HepG2 (cell line): ENCODE data around the gene INPP4B. TPM values are rescaled to one million over a fixed set of nuclear protein-coding genes. Genes with fewer than 3 reads are reported as not detected.

Experiments
- ATAC-seq: fragments of 200-7000 bp; cut with Tn5 transposase; 3 replicates; pipeline ENCODE4 v1.9.1; 2020; ENCODE audit warnings: mild to moderate bottlenecking, moderate library complexity
- BruUV-seq: library from RNA; stranded (reverse); fragments of 400-500 nt; replicated peaks from 2 replicates; lab custom pipeline; 2021; lab: Mats Ljungman, UMichigan
- CTCF ChIA-PET: fragments of 300-600 bp; formaldehyde crosslinking; extraction: SDS; loops from one replicate; lab custom pipeline; 2021; ENCODE audit warnings: low total read pairs, inconsistent platforms, low intra/inter-chr PET ratio; lab: Yijun Ruan, JAX
- POLR2A ChIA-PET: fragments of 350-600 bp; sonication (Branson Sonifier 250); formaldehyde crosslinking; loops from one replicate; lab custom pipeline; 2020; ENCODE audit warnings: antibody characterized with exemption, inconsistent platforms; lab: Yijun Ruan, JAX
- DNase-seq: peaks from one replicate; pipeline ENCODE4 v3.0.0-alpha.2; 2015; ENCODE audit warnings: low spot score
- FAIRE-seq: peaks from 3 replicates; lab custom pipeline; 2011; peaks lifted over from hg19 to GRCh38; lab: Jason Lieb, UNC
- H2AFZ ChIP-seq: one replicate; pipeline ENCODE4 v1.6.1; 2011; ENCODE audit warnings: low read length, inconsistent platforms
- H3K27ac ChIP-seq: fragments of 300-600 bp; 3 replicates; pipeline ENCODE4 v1.8.0; 2011; ENCODE audit warnings: mixed run types, mild to moderate bottlenecking, mixed read lengths, low read length, inconsistent platforms; ENCODE audit not compliant: insufficient read depth; ENCODE audit errors: extremely low read length
- H3K27me3 ChIP-seq, 2 experiments: fragments of 200-600 bp in 1 of 2; 2 replicates in 1 of 2; 3 replicates in 1 of 2; pipeline versions ENCODE4 v1.6.0 to v1.8.0; 2011; ENCODE audit warnings: low read length in 2 of 2, mild to moderate bottlenecking in 2 of 2, moderate library complexity in 2 of 2, inconsistent platforms in 1 of 2; ENCODE audit not compliant: insufficient read depth in 2 of 2, control insufficient read depth in 1 of 2
- H3K36me3 ChIP-seq, 2 experiments: fragments of 200-600 bp in 1 of 2; replicated peaks in 1 of 2; 2 replicates in 1 of 2; 3 replicates in 1 of 2; pipeline versions ENCODE4 v1.5.1 to v1.8.0; 2011; ENCODE audit warnings: low read length in 2 of 2, inconsistent platforms in 1 of 2; ENCODE audit not compliant: insufficient read depth in 2 of 2, control insufficient read depth in 1 of 2
- H3K4me1 ChIP-seq: 2 replicates; pipeline ENCODE4 v1.5.1; 2012; ENCODE audit warnings: low read length, inconsistent platforms; ENCODE audit not compliant: insufficient read depth
- H3K4me2 ChIP-seq: 2 replicates; pipeline ENCODE4 v1.6.0; 2011; ENCODE audit warnings: low read depth, low read length, inconsistent platforms
- H3K4me3 ChIP-seq, 3 experiments: fragments of 200-600 bp in 1 of 3; sonication (generic), shearing (Covaris generic) in 1 of 3; replicated peaks in 1 of 3; 2 replicates each; pipeline ENCODE4 v1.5.1; 2011 to 2016; ENCODE audit warnings: low read length in 3 of 3, inconsistent platforms in 2 of 3, low read depth in 2 of 3, mild to moderate bottlenecking in 2 of 3, control low read depth in 1 of 3, mixed read lengths in 1 of 3; ENCODE audit not compliant: insufficient read depth in 1 of 3
- H3K79me2 ChIP-seq: one replicate; pipeline ENCODE4 v1.6.1; 2011; ENCODE audit warnings: low read length, inconsistent platforms; ENCODE audit not compliant: insufficient read depth
- H3K9ac ChIP-seq: 2 replicates; pipeline ENCODE4 v1.6.0; 2011; ENCODE audit warnings: mild to moderate bottlenecking, low read depth, low read length, inconsistent platforms; ENCODE audit not compliant: insufficient read depth
- H3K9me3 ChIP-seq: 2 replicates; pipeline ENCODE4 v1.5.1; 2012; ENCODE audit warnings: mild to moderate bottlenecking, low read length
- H4K20me1 ChIP-seq: 2 replicates; pipeline ENCODE4 v1.6.0; 2011; ENCODE audit warnings: inconsistent platforms, mild to moderate bottlenecking, low read length, moderate library complexity; ENCODE audit not compliant: insufficient read depth
- ARNT2 ChIP-seq: sonication (generic); formaldehyde crosslinking; IDR thresholded peaks from 2 replicates; pipeline ENCODE4 v1.8.0; 2022; ENCODE audit warnings: mild to moderate bottlenecking, low read depth, missing genetic modification reagents, moderate library complexity
- HNF4A ChIP-seq: sonication (generic); formaldehyde crosslinking; IDR thresholded peaks from 2 replicates; pipeline ENCODE4 v1.4.0; 2020; ENCODE audit warnings: missing genetic modification reagents
- HNRNPUL1 ChIP-seq: fragments of 200-400 bp; formaldehyde crosslinking; IDR thresholded peaks from 2 replicates; pipeline ENCODE4 v1.6.1; 2017; ENCODE audit warnings: low read depth, mild to moderate bottlenecking, low read length, moderate library complexity
- MEIS1 ChIP-seq: sonication (generic); formaldehyde crosslinking; IDR thresholded peaks from 2 replicates; pipeline ENCODE4 v1.9.0; 2021; ENCODE audit warnings: mild to moderate bottlenecking, missing genetic modification reagents, moderate library complexity, borderline replicate concordance
- MTF1 ChIP-seq: sonication (generic); formaldehyde crosslinking; IDR thresholded peaks from 2 replicates; pipeline ENCODE4 v1.5.0; 2020; ENCODE audit warnings: missing genetic modification reagents
- ZC3H4 ChIP-seq: sonication (generic); formaldehyde crosslinking; IDR thresholded peaks from 2 replicates; pipeline ENCODE4 v1.4.0; 2020; ENCODE audit warnings: missing genetic modification reagents, borderline replicate concordance
- ZFYVE20 ChIP-seq: sonication (generic); formaldehyde crosslinking; IDR thresholded peaks from 2 replicates; pipeline ENCODE4 v1.8.0; 2023; ENCODE audit warnings: low read depth, mild to moderate bottlenecking, moderate library complexity, missing genetic modification reagents, borderline replicate concordance
- ZNF33A ChIP-seq: sonication (generic); formaldehyde crosslinking; IDR thresholded peaks from 2 replicates; pipeline ENCODE4 v1.5.1; 2020; ENCODE audit warnings: missing genetic modification reagents, mild to moderate bottlenecking, moderate library complexity, borderline replicate concordance
- ZNF367 ChIP-seq: sonication (generic); formaldehyde crosslinking; IDR thresholded peaks from 2 replicates; pipeline ENCODE4 v1.4.0; 2020; ENCODE audit warnings: missing genetic modification reagents, borderline replicate concordance
- ZNF83 ChIP-seq: sonication (generic); formaldehyde crosslinking; IDR thresholded peaks from 2 replicates; pipeline ENCODE4 v1.4.0; 2020; ENCODE audit warnings: missing genetic modification reagents, mild to moderate bottlenecking, borderline replicate concordance
- ZNF879 ChIP-seq: sonication (generic); formaldehyde crosslinking; IDR thresholded peaks from 2 replicates; pipeline ENCODE4 v1.8.1; 2023; ENCODE audit warnings: missing genetic modification reagents
- WGBS: methylation state at CpG from one replicate; pipeline ENCODE4 v1.1.6; 2017; ENCODE audit warnings: low lambda C conversion rate; 5-methylcytosine and 5-hydroxymethylcytosine counted together
- in situ Hi-C: cut with HindIII; loops from 2 replicates; pipeline ENCODE4 v1.10.0; 2017; ENCODE audit warnings: low pct_unique_long_range_greater_than_20kb; ENCODE audit not compliant: extremely low pct_ligation_motif_present
- intact Hi-C: fragments of 100-400 bp; cut with micrococcal nuclease; formaldehyde crosslinking; loops from one replicate; pipeline ENCODE4 v1.10.0; 2022; ENCODE audit not compliant: unreplicated experiment
- polyA plus RNA-seq, 8 experiments: library from polyadenylated mRNA; depleted of rRNA in 3 of 8; stranded (reverse) in 7 of 8; unstranded in 1 of 8; fragments of >200 nt; fragmentation: Illumina TruSeq in 4 of 8; extraction: Trizol in 4 of 8; gene quantifications; 2 replicates each; pipeline versions ENCODE4 v1.2.1 to v1.2.3, GENCODE V29; 2011 to 2016; ENCODE audit warnings: low read depth in 4 of 8, missing spikeins in 1 of 8, mixed read lengths in 1 of 8; ENCODE audit not compliant: insufficient read depth in 1 of 8
- total RNA-seq, 5 experiments: library from RNA; depleted of rRNA; stranded (reverse); fragments of >200 nt; fragmentation: Illumina TruSeq; extraction: Trizol; gene quantifications; 2 replicates each; pipeline ENCODE4 v1.2.3, GENCODE V29; 2016; ENCODE audit warnings: low read depth in 1 of 5
- TF ChIP-seq, protein P1 (sequence below): sonication (generic); formaldehyde crosslinking; IDR thresholded peaks from 2 replicates; pipeline ENCODE4 v1.8.0; 2022; ENCODE audit warnings: mild to moderate bottlenecking, missing genetic modification reagents, moderate library complexity
- TF ChIP-seq, protein P2 (sequence below): sonication (generic); formaldehyde crosslinking; IDR thresholded peaks from 2 replicates; pipeline ENCODE4 v1.4.0; 2020; ENCODE audit warnings: low read depth, missing genetic modification reagents
- TF ChIP-seq, protein P3 (sequence below): sonication (generic); formaldehyde crosslinking; IDR thresholded peaks from 2 replicates; pipeline ENCODE4 v1.5.1; 2020; ENCODE audit warnings: missing genetic modification reagents, mild to moderate bottlenecking, borderline replicate concordance
- TF ChIP-seq, protein P4 (sequence below): sonication (generic); formaldehyde crosslinking; IDR thresholded peaks from 2 replicates; pipeline ENCODE4 v1.8.0; 2022; ENCODE audit warnings: mild to moderate bottlenecking, missing genetic modification reagents; ENCODE audit not compliant: insufficient replicate concordance
- TF ChIP-seq, protein P5 (sequence below): sonication (generic); formaldehyde crosslinking; IDR thresholded peaks from 2 replicates; pipeline ENCODE4 v1.4.0; 2020; ENCODE audit warnings: missing genetic modification reagents

The INPP4B gene
- total and polyA plus RNA-seq, 2 of the 13 experiments (the other 11 are each of a cell fraction or from before 2014, with no cell fraction given) = not detected

DNA sequence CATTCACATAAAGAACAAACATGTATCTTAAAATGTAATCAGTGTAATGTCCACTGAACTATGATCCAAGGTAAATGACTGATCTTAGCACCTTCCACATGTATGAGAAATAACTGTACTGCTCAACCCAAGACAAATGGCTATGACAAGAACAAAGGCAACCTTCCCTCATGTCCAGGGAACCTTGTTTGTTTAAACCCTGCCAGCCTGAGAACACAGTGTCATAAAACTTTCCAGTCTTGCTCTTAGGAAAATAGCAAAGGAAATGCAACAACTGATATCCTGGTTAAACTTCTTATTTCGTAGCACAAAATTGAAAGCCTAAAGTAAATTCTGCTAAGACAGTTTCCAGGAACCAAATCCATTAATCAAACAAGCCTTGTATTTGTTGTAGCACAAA, 715.4 kb downstream of the INPP4B start:
- BruUV-seq = no TSS peak
- no peak for TF ChIP-seq ARNT2 (CRISPR knock-in tag)
- no peak for TF ChIP-seq ZNF879 (CRISPR knock-in tag)
- TF ChIP-seq MTF1 (CRISPR knock-in tag) = no peak
- TF ChIP-seq ZNF33A = no peak
- TF ChIP-seq HNRNPUL1 = no peak
- TF ChIP-seq, protein P1, sequence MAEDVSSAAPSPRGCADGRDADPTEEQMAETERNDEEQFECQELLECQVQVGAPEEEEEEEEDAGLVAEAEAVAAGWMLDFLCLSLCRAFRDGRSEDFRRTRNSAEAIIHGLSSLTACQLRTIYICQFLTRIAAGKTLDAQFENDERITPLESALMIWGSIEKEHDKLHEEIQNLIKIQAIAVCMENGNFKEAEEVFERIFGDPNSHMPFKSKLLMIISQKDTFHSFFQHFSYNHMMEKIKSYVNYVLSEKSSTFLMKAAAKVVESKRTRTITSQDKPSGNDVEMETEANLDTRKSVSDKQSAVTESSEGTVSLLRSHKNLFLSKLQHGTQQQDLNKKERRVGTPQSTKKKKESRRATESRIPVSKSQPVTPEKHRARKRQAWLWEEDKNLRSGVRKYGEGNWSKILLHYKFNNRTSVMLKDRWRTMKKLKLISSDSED (CRISPR knock-in tag) = no peak
- TF ChIP-seq, protein P2, sequence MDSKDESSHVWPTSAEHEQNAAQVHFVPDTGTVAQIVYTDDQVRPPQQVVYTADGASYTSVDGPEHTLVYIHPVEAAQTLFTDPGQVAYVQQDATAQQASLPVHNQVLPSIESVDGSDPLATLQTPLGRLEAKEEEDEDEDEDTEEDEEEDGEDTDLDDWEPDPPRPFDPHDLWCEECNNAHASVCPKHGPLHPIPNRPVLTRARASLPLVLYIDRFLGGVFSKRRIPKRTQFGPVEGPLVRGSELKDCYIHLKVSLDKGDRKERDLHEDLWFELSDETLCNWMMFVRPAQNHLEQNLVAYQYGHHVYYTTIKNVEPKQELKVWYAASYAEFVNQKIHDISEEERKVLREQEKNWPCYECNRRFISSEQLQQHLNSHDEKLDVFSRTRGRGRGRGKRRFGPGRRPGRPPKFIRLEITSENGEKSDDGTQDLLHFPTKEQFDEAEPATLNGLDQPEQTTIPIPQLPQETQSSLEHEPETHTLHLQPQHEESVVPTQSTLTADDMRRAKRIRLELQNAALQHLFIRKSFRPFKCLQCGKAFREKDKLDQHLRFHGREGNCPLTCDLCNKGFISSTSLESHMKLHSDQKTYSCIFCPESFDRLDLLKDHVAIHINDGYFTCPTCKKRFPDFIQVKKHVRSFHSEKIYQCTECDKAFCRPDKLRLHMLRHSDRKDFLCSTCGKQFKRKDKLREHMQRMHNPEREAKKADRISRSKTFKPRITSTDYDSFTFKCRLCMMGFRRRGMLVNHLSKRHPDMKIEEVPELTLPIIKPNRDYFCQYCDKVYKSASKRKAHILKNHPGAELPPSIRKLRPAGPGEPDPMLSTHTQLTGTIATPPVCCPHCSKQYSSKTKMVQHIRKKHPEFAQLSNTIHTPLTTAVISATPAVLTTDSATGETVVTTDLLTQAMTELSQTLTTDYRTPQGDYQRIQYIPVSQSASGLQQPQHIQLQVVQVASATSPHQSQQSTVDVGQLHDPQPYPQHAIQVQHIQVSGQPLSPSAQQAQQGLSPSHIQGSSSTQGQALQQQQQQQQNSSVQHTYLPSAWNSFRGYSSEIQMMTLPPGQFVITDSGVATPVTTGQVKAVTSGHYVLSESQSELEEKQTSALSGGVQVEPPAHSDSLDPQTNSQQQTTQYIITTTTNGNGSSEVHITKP = no peak
- TF ChIP-seq ZFYVE20 (CRISPR knock-in tag) = no peak
- TF ChIP-seq, protein P3, sequence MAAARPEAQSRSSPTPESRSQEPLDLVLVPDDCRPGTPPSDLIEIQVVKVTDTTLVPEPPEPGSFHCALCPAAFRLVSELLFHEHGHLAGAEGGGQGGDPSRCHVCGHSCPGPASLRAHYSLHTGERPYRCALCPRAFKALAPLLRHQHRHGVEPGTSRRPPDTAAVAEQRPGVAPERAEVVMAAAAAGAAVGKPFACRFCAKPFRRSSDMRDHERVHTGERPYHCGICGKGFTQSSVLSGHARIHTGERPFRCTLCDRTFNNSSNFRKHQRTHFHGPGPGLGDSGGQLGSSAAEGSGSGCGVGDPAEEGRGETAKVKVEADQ (CRISPR knock-in tag) = no peak
- no peak for TF ChIP-seq HNF4A (CRISPR knock-in tag)
- TF ChIP-seq MEIS1 (CRISPR knock-in tag) = no peak
- TF ChIP-seq, protein P4, sequence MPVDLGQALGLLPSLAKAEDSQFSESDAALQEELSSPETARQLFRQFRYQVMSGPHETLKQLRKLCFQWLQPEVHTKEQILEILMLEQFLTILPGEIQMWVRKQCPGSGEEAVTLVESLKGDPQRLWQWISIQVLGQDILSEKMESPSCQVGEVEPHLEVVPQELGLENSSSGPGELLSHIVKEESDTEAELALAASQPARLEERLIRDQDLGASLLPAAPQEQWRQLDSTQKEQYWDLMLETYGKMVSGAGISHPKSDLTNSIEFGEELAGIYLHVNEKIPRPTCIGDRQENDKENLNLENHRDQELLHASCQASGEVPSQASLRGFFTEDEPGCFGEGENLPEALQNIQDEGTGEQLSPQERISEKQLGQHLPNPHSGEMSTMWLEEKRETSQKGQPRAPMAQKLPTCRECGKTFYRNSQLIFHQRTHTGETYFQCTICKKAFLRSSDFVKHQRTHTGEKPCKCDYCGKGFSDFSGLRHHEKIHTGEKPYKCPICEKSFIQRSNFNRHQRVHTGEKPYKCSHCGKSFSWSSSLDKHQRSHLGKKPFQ (CRISPR knock-in tag) = no peak
- no peak for TF ChIP-seq ZC3H4
- TF ChIP-seq, protein P5, sequence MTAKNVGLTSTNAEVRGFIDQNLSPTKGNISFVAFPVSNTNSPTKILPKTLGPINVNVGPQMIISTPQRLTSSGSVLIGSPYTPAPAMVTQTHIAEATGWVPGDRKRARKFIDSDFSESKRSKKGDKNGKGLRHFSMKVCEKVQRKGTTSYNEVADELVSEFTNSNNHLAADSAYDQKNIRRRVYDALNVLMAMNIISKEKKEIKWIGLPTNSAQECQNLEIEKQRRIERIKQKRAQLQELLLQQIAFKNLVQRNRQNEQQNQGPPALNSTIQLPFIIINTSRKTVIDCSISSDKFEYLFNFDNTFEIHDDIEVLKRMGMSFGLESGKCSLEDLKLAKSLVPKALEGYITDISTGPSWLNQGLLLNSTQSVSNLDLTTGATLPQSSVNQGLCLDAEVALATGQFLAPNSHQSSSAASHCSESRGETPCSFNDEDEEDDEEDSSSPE = no peak
- TF ChIP-seq ZNF83 (CRISPR knock-in tag) = no peak
- no peak for TF ChIP-seq ZNF367
- TF ChIP-seq, all 625 proteins: peak for 0
- no peaks in the 10 kb centered on the region for H4K20me1 ChIP-seq
- ATAC-seq (no peak), FAIRE-seq (no peak), DNase-seq (no peak)
- intact Hi-C loops (no loop called here), in situ Hi-C loops (no loop called here)
- H3K4me3 ChIP-seq = no peak overlapping the region
- H3K4me1 ChIP-seq = no peaks in the 10 kb centered on the region
- no peaks in the 10 kb centered on the region for H3K36me3 ChIP-seq
- H3K9me3 ChIP-seq = no peaks in the 10 kb centered on the region
- ChIA-PET CTCF (no interaction called here), POLR2A (no interaction called here)
- no peak overlapping the region for H3K27ac ChIP-seq
- no peak overlapping the region for H3K4me2 ChIP-seq
- H3K27me3 ChIP-seq = no peaks in the 10 kb centered on the region
- no peak overlapping the region for H3K9ac ChIP-seq
- no peak overlapping the region for H2AFZ ChIP-seq
- H3K79me2 ChIP-seq = no peaks in the 10 kb centered on the region
- 8% methylated on average over 1 of the region's 1 CpG for WGBS
